Measurements from ENCODE around the gene CPA4. TPM values are rescaled to one million over a fixed set of nuclear protein-coding genes. Genes with fewer than 3 reads are reported as not detected.
A peak's percentile ranks its signal among the peaks of the same experiment; 100 is the strongest.
"Not testable (repeated sequence)": the region's sequence is repeated elsewhere in the genome, so short reads cannot be mapped to it uniquely, and the experiment has no call there.

Gene CPA4, protein sequence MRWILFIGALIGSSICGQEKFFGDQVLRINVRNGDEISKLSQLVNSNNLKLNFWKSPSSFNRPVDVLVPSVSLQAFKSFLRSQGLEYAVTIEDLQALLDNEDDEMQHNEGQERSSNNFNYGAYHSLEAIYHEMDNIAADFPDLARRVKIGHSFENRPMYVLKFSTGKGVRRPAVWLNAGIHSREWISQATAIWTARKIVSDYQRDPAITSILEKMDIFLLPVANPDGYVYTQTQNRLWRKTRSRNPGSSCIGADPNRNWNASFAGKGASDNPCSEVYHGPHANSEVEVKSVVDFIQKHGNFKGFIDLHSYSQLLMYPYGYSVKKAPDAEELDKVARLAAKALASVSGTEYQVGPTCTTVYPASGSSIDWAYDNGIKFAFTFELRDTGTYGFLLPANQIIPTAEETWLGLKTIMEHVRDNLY
- polyA plus RNA-seq (2014; cell fraction: cytosol; rRNA removed), result not detected in 2 replicates
- 0.21 TPM in 1 of 2 replicates, not detected in the other for polyA plus RNA-seq (2014; cell fraction: nucleus; rRNA removed)

DNA sequence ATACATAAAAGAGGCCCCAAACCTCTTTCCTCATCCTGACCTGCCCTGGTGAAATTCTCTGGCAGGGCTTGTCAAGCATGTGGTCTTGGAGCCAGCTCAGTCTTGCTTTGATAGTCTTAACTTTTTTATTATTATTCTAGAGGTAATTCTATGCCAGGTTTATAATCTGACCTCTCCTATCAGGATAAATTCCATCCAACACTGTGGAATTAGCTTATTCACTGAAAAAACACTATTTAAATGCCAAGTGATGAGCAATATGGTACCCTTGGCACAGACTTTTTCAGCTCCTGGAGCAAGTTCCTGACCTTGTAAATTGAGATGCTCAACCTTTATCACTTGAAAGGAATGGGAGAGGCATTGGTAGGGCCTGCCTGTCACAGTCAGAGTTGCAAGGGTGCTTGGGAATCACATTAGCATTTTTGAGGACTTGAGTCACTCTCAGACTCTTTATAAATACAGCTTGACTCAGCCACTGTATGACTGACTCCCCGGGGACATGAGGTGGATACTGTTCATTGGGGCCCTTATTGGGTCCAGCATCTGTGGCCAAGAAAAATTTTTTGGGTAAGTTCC lies at the start of gene CPA4:
Gene CPA4, plus strand, starts transcription at position 480 of the 576 bp plus-strand sequence. Its CDS starts 20 bp downstream, at position 500.
- DNase-seq (ENCODE audit: low spot score), result no peak

DNA sequence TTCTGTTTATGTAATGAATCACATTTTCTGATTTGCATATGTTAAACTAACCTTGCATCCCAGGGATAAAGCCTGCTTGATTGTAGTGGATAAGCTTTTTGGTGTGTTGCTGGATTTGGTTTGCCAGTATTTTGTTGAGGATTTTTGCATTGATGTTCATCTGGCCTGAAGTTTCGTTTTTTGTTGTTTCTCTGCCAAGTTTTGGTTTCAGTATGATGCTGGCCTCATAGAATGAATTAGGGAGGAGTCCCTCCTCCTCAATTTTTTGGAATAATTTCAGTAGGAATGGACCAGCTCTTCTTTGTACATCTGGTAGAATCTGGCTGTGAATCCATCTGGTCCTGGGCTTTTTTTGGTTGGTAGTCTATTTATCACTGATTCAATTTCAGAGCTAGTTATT lies 49.5 kb upstream of the CPA4 start:
- DNase-seq (ENCODE audit: low spot score), result not testable (repeated sequence)

DNA sequence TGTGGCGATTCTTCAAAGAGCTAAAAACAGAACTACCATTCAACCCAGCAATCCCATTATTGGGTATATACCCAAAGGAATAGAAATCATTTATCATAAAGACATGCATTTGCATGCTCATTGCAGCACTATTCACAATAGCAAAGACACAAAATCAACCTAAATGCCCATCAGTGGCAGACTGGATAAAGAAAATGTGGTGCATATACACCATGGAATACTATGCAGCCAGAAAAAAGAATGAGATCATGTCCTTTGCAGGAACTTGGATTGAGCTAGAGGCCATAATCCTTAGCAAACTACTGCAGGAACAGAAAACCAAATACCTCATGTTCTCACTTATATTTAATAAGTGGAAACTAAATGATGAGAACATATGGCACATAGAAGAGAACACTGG lies 46.5 kb upstream of the CPA4 start:
- DNase-seq (ENCODE audit: low spot score), result not testable (repeated sequence)

DNA sequence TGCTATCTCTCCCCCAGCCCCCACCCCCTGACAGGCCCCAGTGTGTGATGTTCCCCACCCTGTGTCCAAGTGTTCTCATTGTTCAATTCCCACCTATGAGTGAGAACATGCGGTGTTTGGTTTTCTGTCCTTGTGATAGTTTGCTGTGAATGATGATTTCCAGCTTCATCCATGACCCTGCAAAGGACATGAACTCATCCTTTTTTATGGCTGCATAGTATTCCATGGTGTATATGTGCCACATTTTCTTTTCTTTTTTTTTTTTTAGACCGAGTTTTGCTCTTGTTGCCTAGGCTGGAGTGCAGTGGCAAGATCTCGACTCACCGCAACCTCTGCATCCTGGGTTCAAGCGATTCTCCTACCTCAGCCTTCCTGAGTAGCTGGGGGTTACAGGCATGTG lies 44.1 kb upstream of the CPA4 start:
- DNase-seq (ENCODE audit: low spot score), result not testable (repeated sequence)

DNA sequence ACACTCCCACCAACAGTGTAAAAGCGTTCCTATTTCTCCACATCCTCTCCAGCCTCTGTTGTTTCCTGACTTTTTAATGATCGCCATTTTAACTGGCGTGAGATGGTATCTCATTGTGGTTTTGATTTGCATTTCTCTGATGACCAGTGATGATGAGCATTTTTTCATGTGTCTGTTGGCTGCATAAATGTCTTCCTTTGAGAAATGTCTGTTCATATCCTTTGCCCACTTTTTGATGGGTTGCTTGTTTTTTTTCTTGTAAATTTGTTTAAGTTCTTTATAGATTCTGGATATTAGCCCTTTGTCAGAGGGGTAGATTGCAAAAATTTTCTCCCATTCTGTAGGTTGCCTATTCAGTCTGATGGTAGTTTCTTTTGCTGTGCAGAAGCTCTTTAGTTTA lies 43.3 kb upstream of the CPA4 start:
- not testable (repeated sequence) for DNase-seq (ENCODE audit: low spot score)

DNA sequence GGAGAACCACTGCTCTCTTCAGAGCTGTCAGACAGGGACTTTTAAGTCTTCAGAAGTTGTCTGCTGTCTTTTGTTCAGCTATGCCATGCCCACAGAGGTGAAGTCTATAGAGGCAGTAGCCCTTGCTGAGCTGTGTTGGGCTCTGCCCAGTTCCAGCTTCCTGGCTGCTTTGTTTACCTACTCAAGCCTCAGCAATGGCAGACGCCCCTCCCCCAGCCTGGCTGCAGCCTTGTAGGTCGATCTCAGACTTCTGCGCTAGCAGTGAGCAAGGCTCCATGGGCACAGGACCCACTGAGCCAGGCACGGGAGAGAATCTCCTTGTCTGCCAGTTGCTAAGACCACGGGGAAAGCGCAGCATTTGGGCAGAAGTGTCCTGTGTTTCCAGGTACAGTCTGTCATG lies 38.4 kb upstream of the CPA4 start:
- peak; percentile 35 for DNase-seq (ENCODE audit: low spot score)

DNA sequence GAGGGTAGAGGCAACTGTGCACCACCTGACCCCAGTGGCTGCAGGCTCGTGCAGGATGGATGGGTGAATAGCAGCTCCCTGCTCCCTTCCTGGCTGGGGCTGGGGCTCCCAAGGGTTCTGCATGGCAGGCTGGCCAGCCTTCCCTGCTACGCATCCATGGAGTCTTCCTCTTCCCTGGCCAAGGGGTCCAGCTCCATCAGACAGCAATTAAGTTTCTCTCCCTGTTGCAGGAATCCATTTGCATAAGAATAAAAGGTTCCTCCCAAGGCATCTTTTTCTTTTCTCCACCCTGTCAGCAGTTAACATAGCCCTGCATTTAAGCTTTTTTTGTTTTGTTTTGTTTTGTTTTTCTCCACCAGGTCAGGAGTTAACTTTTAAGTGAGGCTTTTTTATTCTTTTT lies 36.3 kb upstream of the CPA4 start:
- DNase-seq (ENCODE audit: low spot score), result no peak

DNA sequence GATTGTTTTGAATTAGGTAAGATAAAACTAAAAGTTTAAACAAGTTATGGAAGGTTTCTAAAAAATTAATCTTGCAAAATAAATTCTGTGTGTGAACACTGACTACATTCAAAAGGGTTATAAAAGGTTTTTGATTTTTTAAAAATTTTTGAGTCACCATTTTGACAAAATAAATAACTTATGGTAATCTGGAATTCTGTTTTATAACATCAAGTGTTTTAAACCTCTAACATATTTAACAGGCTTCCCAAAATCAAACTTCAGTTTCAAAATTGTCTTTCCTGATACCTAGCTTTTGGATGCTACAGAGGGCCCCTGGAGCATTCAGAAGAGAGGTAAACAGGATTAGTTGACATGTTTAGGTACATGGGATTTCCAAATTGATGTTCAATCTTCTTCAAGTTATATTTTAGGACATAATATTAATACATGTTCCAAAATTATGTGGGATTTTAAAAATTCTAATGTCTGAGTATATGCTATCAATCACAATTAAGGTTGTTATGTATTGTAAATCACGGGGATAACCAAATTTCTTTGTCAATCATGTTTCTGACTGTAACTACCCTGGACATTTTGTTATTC lies 34.4 kb upstream of the CPA4 start:
- no peak for DNase-seq (ENCODE audit: low spot score)

DNA sequence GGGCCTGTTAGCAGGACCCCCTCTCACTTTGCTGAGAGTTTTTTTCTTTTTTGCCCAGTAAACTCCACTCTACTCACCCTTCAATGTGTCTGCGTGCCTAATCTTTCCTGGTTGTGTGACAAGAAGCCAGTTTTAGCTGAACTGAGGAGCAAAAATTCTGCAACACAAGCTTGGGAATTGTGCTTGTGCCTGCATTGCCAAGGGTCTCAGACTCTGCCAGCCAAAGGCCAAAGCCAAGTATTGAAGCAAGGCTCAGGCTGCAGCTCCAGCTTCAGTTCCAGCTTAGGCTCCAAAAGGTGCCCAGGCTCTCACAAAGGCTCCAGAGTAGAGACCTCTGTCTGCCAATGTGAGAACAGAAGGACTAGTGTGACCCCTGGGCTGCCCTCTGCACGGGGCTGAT lies 30.5 kb upstream of the CPA4 start:
- DNase-seq (ENCODE audit: low spot score), result no peak

DNA sequence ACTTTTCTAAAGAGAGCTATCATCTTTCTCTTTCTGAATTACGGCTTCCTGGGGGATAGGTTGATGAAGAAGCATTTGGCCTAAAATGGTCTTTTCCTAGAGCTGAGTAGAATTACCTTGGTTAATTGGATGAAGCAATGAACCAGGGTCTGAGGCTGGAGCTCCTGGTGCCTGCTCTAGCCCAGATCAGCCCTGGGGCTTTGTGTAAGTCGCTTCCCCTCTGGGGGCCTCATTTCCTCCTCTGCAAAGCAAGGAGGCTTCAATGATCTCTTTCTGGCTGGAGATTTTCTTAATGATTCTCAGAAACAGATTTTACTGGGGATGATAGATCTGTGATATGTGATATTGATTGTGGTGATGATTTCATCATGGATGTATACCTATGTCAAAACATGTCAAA lies 29.8 kb upstream of the CPA4 start:
- DNase-seq (ENCODE audit: low spot score), result no peak

DNA sequence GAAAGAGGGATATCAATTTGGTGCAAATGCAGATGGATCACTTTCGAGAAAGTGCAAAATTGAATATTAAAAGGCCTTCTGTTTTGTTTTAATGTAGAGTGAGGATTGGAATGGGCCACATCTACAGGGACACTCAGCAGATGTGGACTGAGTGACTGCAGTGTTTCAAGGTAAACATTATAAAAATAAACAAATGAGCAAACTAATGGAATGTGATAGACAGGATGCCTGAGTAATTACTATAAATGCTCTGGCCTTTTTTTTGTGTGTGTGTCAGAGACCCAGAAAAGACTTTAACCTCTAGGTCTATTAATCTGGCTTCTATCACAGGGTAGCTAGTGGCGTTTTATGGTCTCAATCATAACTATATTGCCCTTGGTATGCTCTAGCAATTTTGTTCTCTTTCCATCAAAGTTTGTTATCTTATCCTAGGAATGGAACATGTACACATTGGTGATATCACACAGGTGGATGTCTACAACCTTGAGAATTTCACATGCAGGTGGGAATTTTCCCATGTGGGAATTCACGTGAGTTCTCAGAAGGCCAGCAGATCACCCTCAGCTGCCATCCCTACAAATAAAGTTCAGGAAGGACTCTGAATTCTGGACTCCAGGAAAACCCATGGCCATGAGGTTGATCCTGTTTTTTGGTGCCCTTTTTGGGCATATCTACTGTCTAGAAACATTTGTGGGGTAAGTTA lies 26.6 kb upstream of the CPA4 start, which contains the start of gene CPA2:
Gene CPA2, plus strand, starts transcription at position 606 of the 703 bp plus-strand sequence. Its CDS starts 19 bp downstream, at position 625.
- DNase-seq (ENCODE audit: low spot score), result no peak

DNA sequence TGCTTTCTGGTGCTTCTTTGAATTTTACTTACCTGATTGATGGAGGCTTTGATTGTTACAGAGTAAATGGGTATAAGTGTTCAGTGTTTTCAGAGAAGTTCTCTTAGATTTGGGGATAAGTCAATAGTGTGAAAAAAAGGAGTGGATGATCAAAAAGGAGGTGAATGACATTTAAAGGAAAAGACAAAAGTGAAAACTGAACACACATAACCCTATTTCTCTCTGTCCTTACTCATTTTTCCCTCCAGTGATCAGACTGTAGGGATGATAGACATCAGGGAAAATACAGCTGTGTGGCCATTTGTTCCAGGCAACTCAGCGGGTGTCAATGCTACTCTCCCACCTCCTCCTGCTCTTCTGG lies 26.0 kb upstream of the CPA4 start:
- no peak for DNase-seq (ENCODE audit: low spot score)

DNA sequence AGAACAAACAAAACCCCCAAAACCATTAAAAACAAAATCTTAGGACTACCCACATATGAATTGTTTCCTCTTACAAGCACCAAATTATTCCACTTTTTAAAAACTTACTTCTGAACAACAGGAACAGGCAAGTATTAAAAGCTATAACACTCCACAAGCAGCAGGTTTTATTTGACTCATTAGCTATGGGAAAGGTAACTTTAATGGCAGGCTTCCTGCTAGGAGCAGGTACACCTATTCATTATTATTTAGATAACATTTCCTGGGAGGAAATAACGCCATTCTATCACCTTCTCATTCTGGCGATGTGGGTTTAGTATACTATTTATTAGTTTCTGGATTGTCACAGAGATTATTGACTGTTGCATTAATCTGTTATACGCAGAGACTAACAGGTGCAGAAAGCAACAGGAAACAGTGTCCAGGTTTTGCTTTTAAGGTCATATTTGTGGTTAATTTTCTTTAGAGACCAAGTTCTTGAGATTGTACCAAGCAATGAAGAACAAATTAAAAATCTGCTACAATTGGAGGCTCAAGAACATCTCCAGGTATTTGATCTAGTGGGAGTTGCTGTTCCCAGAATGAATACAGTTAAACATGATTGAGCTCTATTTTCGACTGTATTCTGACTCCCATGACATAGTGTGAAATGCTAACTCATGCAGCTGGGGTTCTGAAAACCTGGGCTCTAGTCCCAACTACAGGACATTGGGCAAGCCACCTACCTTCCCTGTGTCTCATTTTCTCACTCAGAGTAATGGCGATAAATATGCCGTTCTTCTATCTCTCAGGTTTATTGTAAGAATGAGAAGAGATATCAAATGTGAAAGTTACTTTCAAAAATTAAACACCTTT lies 24.3 kb upstream of the CPA4 start:
- DNase-seq (ENCODE audit: low spot score), result no peak

DNA sequence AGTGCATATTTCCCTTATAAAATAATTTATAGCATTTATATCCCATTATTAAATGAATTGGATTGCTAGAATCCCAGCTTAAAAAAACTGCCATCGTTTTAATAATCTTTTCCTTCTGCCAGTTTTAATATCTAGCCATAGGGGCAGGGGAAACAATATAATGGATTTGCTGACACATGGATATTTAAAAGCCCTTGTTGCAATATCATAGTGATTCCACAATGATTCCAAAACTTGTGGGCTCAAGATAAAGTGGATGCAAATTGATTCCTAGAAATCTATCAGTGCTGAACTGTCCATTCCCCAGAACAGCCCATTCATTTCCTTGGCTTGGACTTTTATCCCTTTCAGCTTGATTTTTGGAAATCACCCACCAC lies 23.7 kb upstream of the CPA4 start:
- DNase-seq (ENCODE audit: low spot score), result no peak

DNA sequence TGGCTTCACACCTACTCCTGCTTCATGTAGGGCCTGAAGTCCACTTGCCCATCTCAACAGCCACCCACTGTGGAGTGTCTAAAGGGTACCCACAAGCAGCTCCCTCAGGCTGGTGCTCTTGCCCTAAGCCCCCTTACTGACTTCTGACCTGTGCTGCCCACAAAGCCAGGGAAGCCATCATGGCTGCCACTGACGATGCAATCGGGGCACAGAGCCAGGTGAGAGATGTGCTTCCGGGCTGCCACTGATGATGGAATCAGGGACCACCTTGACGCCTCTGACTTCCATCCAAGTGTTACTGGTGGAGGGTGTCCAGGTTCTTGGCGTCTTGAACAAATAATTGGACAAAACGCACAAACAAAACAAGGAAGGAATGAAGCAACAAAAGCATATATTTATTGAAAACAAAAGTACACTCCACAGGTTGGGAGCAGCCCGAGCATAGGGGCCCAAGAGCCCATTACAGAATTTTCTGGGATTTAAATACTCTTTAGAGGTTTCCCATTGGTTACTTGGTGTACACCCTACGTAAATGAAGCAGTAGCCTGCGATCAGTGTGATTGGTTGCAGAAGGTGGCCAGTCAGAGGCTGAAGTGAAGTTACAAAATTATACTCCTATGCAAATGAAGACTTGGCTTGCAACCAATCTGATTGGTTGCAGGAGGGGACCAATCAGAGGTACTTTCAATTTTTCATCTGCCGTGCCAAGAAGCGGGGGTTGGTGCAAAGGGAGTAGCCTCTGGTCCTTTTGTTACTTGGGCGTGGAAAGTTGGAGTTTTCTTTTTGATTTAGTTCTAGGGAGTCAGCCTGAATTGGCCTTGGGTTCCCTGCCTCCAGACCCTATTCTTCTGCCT lies 21.8 kb upstream of the CPA4 start:
- no peak for DNase-seq (ENCODE audit: low spot score)

DNA sequence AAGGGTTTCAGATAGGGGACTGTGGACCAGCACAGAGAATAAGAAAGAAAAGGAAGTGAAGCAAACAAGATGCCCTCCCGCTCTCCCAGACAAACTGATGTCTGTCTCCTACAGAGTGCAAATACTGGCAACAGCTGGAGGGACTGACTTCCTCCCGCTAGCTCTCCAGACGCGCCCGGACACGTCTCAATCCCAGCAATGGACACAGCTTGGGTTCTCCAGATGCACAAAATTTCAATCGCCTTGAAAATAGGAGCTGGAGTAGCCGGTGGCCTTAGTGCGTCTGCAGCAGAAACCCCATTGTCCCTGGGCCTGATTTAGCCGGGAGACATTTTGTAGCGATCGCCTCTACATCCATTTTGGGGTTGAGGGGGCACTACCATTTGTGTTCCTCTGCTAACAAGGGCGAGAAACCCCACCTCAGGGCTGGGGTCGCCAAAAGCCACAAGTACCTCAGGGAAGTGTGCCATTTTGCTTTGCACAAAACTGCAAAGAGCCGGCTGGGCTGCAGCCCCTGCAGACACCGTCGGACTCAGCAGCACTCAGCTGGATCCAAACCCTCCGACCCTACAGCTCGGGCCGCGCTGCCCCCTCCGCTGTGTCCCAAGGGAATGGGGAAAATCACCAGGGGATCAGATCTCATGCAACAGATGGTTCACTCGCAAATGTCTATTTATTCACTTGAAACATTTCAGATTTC lies 20.4 kb upstream of the CPA4 start:
- no peak for DNase-seq (ENCODE audit: low spot score)

DNA sequence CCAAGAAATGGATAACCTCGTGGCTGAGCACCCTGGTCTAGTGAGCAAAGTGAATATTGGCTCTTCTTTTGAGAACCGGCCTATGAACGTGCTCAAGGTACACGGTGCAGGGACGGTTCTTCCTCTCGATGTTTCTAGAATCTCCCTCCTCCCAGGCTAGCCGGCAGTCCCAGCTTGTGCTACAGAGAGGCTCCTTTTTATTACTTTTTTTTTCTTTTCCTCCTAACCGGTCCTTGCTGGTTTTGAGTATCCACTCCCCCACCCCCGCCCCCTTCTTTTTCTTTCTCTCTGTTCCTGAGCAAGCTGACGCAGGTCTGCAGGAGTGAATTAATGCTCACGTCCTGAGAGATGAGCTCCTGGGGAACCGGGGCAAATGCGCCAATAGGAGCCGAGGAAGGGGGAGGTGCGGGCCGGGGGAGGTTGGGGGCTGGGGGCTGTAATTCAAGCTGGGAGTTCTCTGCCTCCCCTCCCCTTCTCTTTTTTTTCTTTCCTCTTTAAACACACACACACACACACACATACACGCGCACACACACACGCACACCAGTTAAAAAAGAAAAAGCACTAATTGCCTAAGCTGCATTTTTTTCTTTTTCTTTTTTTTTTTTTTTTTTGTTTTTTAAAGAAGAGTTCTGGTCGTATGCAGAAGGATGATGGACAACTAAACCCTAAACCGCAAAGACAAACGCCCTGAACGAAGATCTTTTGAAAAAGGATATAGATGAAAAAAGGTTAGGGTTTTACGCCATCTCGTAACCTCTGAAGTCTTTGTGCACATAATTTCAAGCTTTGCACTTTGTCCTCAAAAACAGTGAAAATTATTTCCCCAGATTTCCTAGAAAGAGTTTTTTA lies 19.7 kb upstream of the CPA4 start:
- peak; percentile 71 for DNase-seq (ENCODE audit: low spot score)

DNA sequence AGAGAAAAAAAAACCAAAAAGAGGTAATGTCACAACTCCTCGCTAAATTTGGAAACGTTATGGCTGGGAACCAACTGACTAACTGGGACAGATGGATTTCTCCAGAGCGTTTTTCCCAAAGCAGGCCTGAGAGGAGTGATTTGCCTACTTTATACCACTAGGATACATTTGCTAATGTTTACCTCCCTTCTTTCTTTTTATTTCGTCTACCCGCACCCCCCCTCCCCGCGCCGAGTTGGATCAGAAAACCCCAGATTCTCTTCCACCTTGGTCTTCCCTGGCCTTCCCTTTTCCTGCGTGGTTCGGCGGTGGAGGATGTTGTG lies 19.1 kb upstream of the CPA4 start:
- no peak for DNase-seq (ENCODE audit: low spot score)

DNA sequence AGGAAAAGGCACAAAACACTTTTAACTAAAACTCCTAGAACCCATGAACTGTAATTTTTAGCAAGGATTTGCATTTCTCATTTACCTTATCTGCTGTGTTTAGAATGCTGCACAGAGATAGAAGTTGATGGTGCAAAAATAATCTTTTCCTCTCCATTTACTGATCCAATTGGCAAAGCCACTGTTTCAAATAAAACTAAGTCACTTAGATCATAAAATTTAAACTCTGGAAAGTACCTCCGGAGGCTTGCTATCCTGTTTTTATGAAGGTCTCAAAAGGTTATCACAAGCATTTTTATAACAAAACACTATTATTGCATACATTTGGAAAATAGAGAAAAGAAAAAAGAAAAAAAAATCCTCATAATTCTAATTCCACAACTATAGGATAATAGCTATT lies 18.7 kb upstream of the CPA4 start:
- no peak for DNase-seq (ENCODE audit: low spot score)
